H9 (cell line): ENCODE data around the gene CDKL4. TPM values are rescaled to one million over a fixed set of nuclear protein-coding genes. Genes with fewer than 3 reads are reported as not detected.

Experiments used
- DNase-seq: peaks from one replicate; pipeline ENCODE4 v3.0.0-alpha.2; 2017
- H2AFZ ChIP-seq: one replicate; pipeline ENCODE4 v1.6.1; 2013; ENCODE audit warnings: mild to moderate bottlenecking, low read length, control low read depth, moderate library complexity
- H2AK5ac ChIP-seq: 2 replicates; pipeline ENCODE4 v1.6.1; 2013; ENCODE audit warnings: low read length, control low read depth, mixed read lengths; ENCODE audit not compliant: insufficient read length
- H2BK120ac ChIP-seq: one replicate; pipeline ENCODE4 v1.6.1; 2013; ENCODE audit warnings: low read depth, mild to moderate bottlenecking, low read length, control low read depth, inconsistent platforms; ENCODE audit not compliant: poor library complexity, severe bottlenecking
- H2BK12ac ChIP-seq: 2 replicates; pipeline ENCODE4 v1.6.1; 2013; ENCODE audit warnings: low read length, control low read depth, mixed read lengths, low read depth; ENCODE audit not compliant: insufficient read length
- H2BK15ac ChIP-seq: 2 replicates; pipeline ENCODE4 v1.6.1; 2013; ENCODE audit warnings: low read depth, low read length, control low read depth
- H2BK20ac ChIP-seq: one replicate; pipeline ENCODE4 v1.6.1; 2013; ENCODE audit warnings: low read depth, mild to moderate bottlenecking, low read length, control low read depth, inconsistent platforms; ENCODE audit not compliant: poor library complexity, severe bottlenecking
- H2BK5ac ChIP-seq: 2 replicates; pipeline ENCODE4 v1.6.1; 2013; ENCODE audit warnings: low read length, control low read depth, mixed read lengths; ENCODE audit not compliant: insufficient read length
- H3K14ac ChIP-seq: 2 replicates; pipeline ENCODE4 v1.6.1; 2013; ENCODE audit warnings: low read length, control low read depth; ENCODE audit not compliant: insufficient read depth
- H3K18ac ChIP-seq: 2 replicates; pipeline ENCODE4 v1.6.1; 2013; ENCODE audit warnings: low read depth, mild to moderate bottlenecking, mixed read lengths, low read length, control low read depth; ENCODE audit not compliant: insufficient read length
- H3K23ac ChIP-seq: 2 replicates; pipeline ENCODE4 v1.6.1; 2013; ENCODE audit warnings: low read length, control low read depth, mixed read lengths, low read depth; ENCODE audit not compliant: insufficient read length
- H3K23me2 ChIP-seq: 2 replicates; pipeline ENCODE4 v1.6.1; 2013; ENCODE audit warnings: low read depth, mild to moderate bottlenecking, mixed read lengths, low read length, control low read depth; ENCODE audit not compliant: insufficient read length, poor library complexity, severe bottlenecking
- H3K27ac ChIP-seq: 2 replicates; pipeline ENCODE4 v1.5.1; 2013; ENCODE audit warnings: low read length, control low read depth, mixed read lengths, low read depth; ENCODE audit not compliant: insufficient read length
- H3K27me3 ChIP-seq: 2 replicates; pipeline ENCODE4 v1.6.1; 2013; ENCODE audit warnings: low read length, control low read depth, inconsistent platforms; ENCODE audit not compliant: insufficient read depth
- H3K4ac ChIP-seq: 2 replicates; pipeline ENCODE4 v1.6.1; 2013; ENCODE audit warnings: low read depth, mild to moderate bottlenecking, control low read depth, inconsistent platforms, low read length, moderate library complexity
- H3K4me1 ChIP-seq: 2 replicates; pipeline ENCODE4 v1.6.1; 2013; ENCODE audit warnings: low read length, control low read depth, inconsistent platforms; ENCODE audit not compliant: insufficient read depth
- H3K4me2 ChIP-seq: 2 replicates; pipeline ENCODE4 v1.6.1; 2013; ENCODE audit warnings: low read length, control low read depth, mixed read lengths; ENCODE audit not compliant: insufficient read length, insufficient read depth
- H3K56ac ChIP-seq: 2 replicates; pipeline ENCODE4 v1.6.1; 2013; ENCODE audit warnings: low read depth, mild to moderate bottlenecking, mixed read lengths, low read length, control low read depth; ENCODE audit not compliant: insufficient read length
- H3K79me1 ChIP-seq: 2 replicates; pipeline ENCODE4 v1.6.1; 2013; ENCODE audit warnings: low read depth, mild to moderate bottlenecking, moderate library complexity, low read length, control low read depth, inconsistent platforms; ENCODE audit not compliant: insufficient read depth, poor library complexity, severe bottlenecking
- H3K79me2 ChIP-seq: 2 replicates; pipeline ENCODE4 v1.6.1; 2013; ENCODE audit warnings: low read length, control low read depth, inconsistent platforms; ENCODE audit not compliant: insufficient read depth
- H3K9ac ChIP-seq: 2 replicates; pipeline ENCODE4 v1.6.1; 2013; ENCODE audit warnings: low read length, control low read depth, mixed read lengths; ENCODE audit not compliant: insufficient read length; ENCODE audit errors: extremely low read depth
- H3K9me3 ChIP-seq: one replicate; pipeline ENCODE4 v1.6.1; 2013; ENCODE audit warnings: low read depth, low read length, inconsistent platforms; ENCODE audit not compliant: control insufficient read depth
- H3T11ph ChIP-seq: one replicate; pipeline ENCODE4 v1.6.1; 2013; ENCODE audit warnings: mild to moderate bottlenecking, low read length, control low read depth, inconsistent platforms
- H4K20me1 ChIP-seq: one replicate; pipeline ENCODE4 v1.6.1; 2013; ENCODE audit not compliant: control insufficient read depth, insufficient read length, insufficient read depth
- H4K5ac ChIP-seq: 2 replicates; pipeline ENCODE4 v1.6.1; 2013; ENCODE audit warnings: low read depth, mild to moderate bottlenecking, mixed read lengths, low read length, control low read depth; ENCODE audit not compliant: insufficient read length
- H4K8ac ChIP-seq: replicated peaks from 2 replicates; pipeline ENCODE4 v1.6.1; 2013; ENCODE audit warnings: low read length, control low read depth, mixed read lengths, low read depth; ENCODE audit not compliant: insufficient read length
- H4K91ac ChIP-seq: 2 replicates; pipeline ENCODE4 v1.6.1; 2013; ENCODE audit warnings: low read depth, mild to moderate bottlenecking, moderate library complexity, mixed read lengths, low read length, control low read depth; ENCODE audit not compliant: insufficient read length
- H3K27ac Mint-ChIP-seq, 3 experiments: 2 replicates in 2 of 3; 3 replicates in 1 of 3; pipeline ENCODE4 v1.8.0; 2020 to 2021; ENCODE audit warnings: mixed read lengths in 3 of 3, mild to moderate bottlenecking in 1 of 3, moderate library complexity in 1 of 3
- H3K27me3 Mint-ChIP-seq: 2 replicates; pipeline ENCODE4 v1.8.0; 2021; ENCODE audit warnings: low read depth, mild to moderate bottlenecking, moderate library complexity, mixed read lengths
- H3K36me3 Mint-ChIP-seq, 3 experiments: 2 replicates in 2 of 3; 3 replicates in 1 of 3; pipeline ENCODE4 v1.8.0; 2020 to 2021; ENCODE audit warnings: low read depth in 3 of 3, mixed read lengths in 3 of 3; ENCODE audit not compliant: insufficient read depth in 1 of 3
- H3K4me1 Mint-ChIP-seq, 2 experiments: 2 replicates each; pipeline ENCODE4 v1.8.0; 2020; ENCODE audit warnings: mixed read lengths in 2 of 2
- H3K4me3 Mint-ChIP-seq, 2 experiments: 2 replicates in 1 of 2; 3 replicates in 1 of 2; pipeline ENCODE4 v1.8.0; 2020 to 2021; ENCODE audit warnings: mild to moderate bottlenecking in 2 of 2, mixed read lengths in 2 of 2, moderate library complexity in 1 of 2
- H3K9me3 Mint-ChIP-seq, 2 experiments: 2 replicates in 1 of 2; 3 replicates in 1 of 2; pipeline ENCODE4 v1.8.0; 2020; ENCODE audit warnings: mild to moderate bottlenecking in 2 of 2, mixed read lengths in 2 of 2, moderate library complexity in 1 of 2
- CTCF ChIP-seq: fragments of 200-600 bp; sonication (generic); conservative IDR thresholded peaks from 3 replicates; pipeline ENCODE4 v1.8.0; 2021; ENCODE audit warnings: antibody characterized with exemption, mild to moderate bottlenecking
- WGBS: extraction: QIAGEN DNeasy Blood & Tissue Kit; methylation state at CpG from one replicate; pipeline ENCODE4 v1.1.7; 2013; ENCODE audit warnings: missing lambda C conversion rate, low lambda C conversion rate, mixed read lengths; ENCODE audit not compliant: insufficient read length; ENCODE audit errors: extremely low coverage; 5-methylcytosine and 5-hydroxymethylcytosine counted together
- total RNA-seq: library from RNA; stranded (reverse); gene quantifications from 2 replicates; pipeline ENCODE4 v1.2.1, GENCODE V29; 2021

Gene CDKL4
- total RNA-seq, 1 experiment from 2014 or later: not detected

GRCh38 chr2:39188960-39189494 lies 54.7 kb downstream of the CDKL4 start:
- H2AK5ac ChIP-seq: no peak overlapping the region
- DNase-seq: no peak
- no peak overlapping the region for H2BK20ac ChIP-seq
- no peaks in the 10 kb centered on the region for H3K79me1 ChIP-seq
- no peak overlapping the region for H3K27ac ChIP-seq
- Mint-ChIP-seq H3K9me3 (no peaks in the 10 kb centered on the region; a peak in 1 of 5 replicates), H3K27me3 (no peaks in the 10 kb centered on the region), H3K4me1 (no peaks in the 10 kb centered on the region), H3K27ac (no peak overlapping the region), H3K4me3 (no peak overlapping the region), H3K36me3 (no peaks in the 10 kb centered on the region)
- H2BK12ac ChIP-seq: no peak overlapping the region
- no peak overlapping the region for H2BK120ac ChIP-seq
- no peak overlapping the region for H4K91ac ChIP-seq
- no peak overlapping the region for H4K8ac ChIP-seq
- H3K18ac ChIP-seq: no peak overlapping the region
- H3K56ac ChIP-seq: no peak overlapping the region
- no peak for TF ChIP-seq CTCF
- H3K79me2 ChIP-seq: no peaks in the 10 kb centered on the region
- no peaks in the 10 kb centered on the region for H3K4me1 ChIP-seq
- H3K9ac ChIP-seq: no peak overlapping the region
- H3K14ac ChIP-seq: no peak overlapping the region
- H3K27me3 ChIP-seq: no peaks in the 10 kb centered on the region
- no peaks in the 10 kb centered on the region for H3K9me3 ChIP-seq
- no CpG with 5 or more reads among the region's 4 CpGs for WGBS
- H4K20me1 ChIP-seq: no peaks in the 10 kb centered on the region
- H3K23me2 ChIP-seq: no peaks in the 10 kb centered on the region
- H2BK5ac ChIP-seq: no peak overlapping the region
- no peak overlapping the region for H3K23ac ChIP-seq
- no peak overlapping the region for H3K4me2 ChIP-seq
- H4K5ac ChIP-seq: no peak overlapping the region
- H3K4ac ChIP-seq: no peak overlapping the region
- no peak overlapping the region for H3T11ph ChIP-seq
- H2AFZ ChIP-seq: no peak overlapping the region
- H2BK15ac ChIP-seq: no peak overlapping the region
